ENCODE data around the gene TACR1. TPM values are rescaled to one million over a fixed set of nuclear protein-coding genes. Genes with fewer than 3 reads are reported as not detected.

TACR1 gene
- polyA plus RNA-seq, 3 donors: 0.18 to 1.6 (median 1.2) TPM

GRCh38 chr2:75012080-75012479, 187.2 kb downstream of the TACR1 start:
- WGBS, 3 donors: 88 to 93% (median 90%) methylated on average over 8 of the region's 8 CpGs
- H3K27ac ChIP-seq (ENCODE audit: low read depth, low read length): no peak overlapping the region

DNA sequence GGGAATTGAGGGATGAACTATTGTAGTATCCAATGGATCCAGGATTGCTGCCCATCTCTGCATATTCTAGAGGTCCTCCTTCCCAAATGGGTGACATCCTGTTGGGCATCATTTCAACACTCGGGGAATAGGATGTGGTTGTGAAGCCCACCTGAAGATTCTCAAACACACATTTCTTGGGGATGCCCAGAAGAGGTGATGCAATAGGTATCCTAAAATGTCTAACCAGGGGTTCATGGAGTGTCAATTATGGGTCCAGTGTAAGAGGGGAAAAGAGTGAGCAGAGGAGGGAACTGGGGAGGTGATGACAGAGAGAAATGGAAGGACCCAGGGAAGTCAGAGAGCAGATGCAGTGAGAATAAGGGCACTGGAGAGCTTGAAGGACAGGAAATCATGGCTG, 188.7 kb downstream of the TACR1 start:
- 70 to 90% (median 87%) methylated on average over 1 of the region's 1 CpG for WGBS, 3 donors
- no peak overlapping the region for H3K27ac ChIP-seq (ENCODE audit: low read depth, low read length)

DNA sequence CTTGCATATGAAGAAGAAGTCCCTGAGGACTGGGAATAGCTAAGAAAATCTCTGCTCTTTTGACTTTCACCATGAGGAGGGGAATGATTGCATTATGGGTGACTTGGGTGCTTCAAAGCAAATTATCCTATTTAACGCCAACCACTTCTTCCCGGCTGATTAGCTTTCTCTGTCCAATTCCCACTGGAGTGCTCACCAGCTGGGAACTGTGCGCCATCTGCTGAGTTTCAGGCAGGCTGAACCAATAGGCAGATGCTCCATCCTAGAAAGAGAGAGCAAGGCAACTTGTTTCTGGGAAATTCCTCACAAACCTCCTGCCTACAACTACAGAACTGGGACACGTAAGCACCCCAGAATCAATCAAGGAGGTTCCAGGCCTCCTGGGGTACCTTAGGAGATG, 191.5 kb downstream of the TACR1 start:
- no peak overlapping the region for H3K27ac ChIP-seq (ENCODE audit: low read depth, low read length)
- WGBS, 3 donors: 87 to 95% (median 94%) methylated on average over 4 of the region's 4 CpGs

DNA sequence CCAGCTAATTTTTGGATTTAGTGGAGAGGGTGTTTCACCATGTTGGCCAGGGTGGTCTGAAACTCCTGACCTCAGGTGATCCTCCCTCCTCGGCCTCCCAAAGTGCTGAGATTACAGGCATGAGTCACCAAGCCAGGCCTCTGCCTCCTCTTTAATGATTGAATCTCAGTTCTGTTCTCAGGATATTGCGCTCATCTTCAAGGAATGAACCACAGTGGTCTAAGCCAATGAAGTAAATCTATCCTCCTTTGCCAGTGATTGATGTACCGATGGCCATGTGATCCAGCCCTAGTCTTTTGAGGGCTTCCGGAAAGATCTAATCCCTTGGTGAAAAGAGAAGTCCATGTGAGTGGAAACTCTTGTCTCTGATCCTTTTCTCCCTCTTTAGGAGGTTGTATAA, 192.3 kb downstream of the TACR1 start:
- H3K27ac ChIP-seq (ENCODE audit: low read depth, low read length): no peak overlapping the region
- 92 to 97% (median 95%) methylated on average over 4 of the region's 4 CpGs for WGBS, 3 donors

DNA sequence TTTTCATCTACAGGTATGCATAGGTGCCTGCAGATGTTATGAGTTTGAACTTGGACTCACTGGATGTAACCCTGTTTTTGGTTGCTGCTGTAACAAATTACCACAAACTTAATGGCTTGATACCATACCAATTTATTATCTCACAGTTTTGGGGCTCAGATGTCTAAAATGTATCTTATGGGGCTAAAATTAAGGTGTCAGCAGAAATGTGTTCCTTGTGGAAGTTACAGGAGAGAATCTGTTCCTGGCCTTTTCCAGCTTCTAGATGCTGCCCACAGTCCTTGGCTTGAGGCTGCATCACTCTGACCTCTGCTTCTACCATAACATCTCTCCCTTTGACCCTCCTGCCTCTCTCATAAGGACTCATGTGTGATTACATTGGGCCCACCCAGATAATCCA, 193.3 kb downstream of the TACR1 start:
- H3K27ac ChIP-seq (ENCODE audit: low read depth, low read length): no peak overlapping the region

- H3K27ac ChIP-seq (ENCODE audit: low read depth, low read length): no peak overlapping the region
- WGBS, 3 donors: 69 to 78% (median 74%) methylated on average over 2 of the region's 2 CpGs
Observed at GRCh38 chr2:75003773-75004172, 195.5 kb downstream of the TACR1 start.

DNA sequence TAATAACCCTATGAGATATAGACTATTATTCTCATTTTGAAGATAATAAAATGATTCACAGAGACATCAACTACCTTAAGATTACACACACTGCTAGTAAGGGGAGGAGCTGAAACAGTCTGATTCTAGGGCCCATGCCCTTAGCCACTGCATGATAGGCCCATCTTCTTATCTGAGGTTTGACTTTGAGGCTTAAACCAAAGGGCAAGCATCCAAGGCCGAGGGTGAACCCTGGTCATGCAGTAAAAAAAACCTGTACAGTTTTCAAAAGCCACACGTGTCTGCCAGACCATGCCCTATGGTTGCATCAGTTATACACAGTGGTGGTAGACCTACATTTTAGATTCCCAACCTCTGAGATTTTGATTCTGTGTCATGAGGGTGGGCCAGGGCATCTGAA, 196.0 kb downstream of the TACR1 start:
- H3K27ac ChIP-seq (ENCODE audit: low read depth, low read length): no peak overlapping the region

GRCh38 chr2:75002007-75002406, 197.3 kb downstream of the TACR1 start:
- no peak overlapping the region for H3K27ac ChIP-seq (ENCODE audit: low read depth, low read length)
- WGBS, 3 donors: 66 to 79% (median 77%) methylated on average over 3 of the region's 3 CpGs

More for the DNA sequence above, 196.0 kb downstream of the TACR1 start:
- 56 to 85% (median 74%) methylated on average over 2 of the region's 2 CpGs for WGBS, 3 donors

DNA sequence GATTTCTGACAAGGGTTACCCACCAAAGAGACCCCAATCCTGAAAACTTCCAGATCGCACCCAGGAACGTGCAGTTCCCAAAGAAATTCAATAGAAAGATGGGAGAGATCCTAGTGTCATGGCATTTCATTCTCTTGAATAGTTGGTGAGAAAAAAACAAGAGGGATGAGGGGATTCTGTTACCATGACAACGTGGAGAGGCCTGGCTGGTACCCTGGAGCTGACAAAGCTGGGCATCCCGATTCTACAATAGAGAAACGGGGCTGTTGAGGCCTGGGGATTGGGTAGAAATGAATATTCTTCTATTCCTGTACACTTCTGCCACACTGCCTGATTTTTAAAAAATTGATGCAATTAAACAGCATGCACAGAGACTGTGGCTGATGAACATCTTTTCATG, 199.9 kb downstream of the TACR1 start:
- WGBS, 3 donors: 90 to 95% (median 93%) methylated on average over 5 of the region's 5 CpGs
- no peak overlapping the region for H3K27ac ChIP-seq (ENCODE audit: low read depth, low read length)

Other genes starting within 250 kb of the TACR1 start
- 10 to 100 TPM; 18.6 to 79.0 (median 58.6) TPM for gene POLE4, start 240.9 kb downstream of the TACR1 start, polyA plus RNA-seq

Measured in adipose tissue (tissue), 3 donors.